K562 treated with DMSO at 1 percent for 24 hours (cell line): ENCODE data around the gene CIT. TPM values are rescaled to one million over a fixed set of nuclear protein-coding genes. Genes with fewer than 3 reads are reported as not detected.

Source experiments
- total RNA-seq: library from RNA; unstranded; fragments of 300-600 nt; gene quantifications from 2 replicates; pipeline ENCODE4 v1.2.3, GENCODE V29; 2022; ENCODE audit warnings: low read depth; ENCODE audit not compliant: insufficient read depth

CIT gene, protein sequence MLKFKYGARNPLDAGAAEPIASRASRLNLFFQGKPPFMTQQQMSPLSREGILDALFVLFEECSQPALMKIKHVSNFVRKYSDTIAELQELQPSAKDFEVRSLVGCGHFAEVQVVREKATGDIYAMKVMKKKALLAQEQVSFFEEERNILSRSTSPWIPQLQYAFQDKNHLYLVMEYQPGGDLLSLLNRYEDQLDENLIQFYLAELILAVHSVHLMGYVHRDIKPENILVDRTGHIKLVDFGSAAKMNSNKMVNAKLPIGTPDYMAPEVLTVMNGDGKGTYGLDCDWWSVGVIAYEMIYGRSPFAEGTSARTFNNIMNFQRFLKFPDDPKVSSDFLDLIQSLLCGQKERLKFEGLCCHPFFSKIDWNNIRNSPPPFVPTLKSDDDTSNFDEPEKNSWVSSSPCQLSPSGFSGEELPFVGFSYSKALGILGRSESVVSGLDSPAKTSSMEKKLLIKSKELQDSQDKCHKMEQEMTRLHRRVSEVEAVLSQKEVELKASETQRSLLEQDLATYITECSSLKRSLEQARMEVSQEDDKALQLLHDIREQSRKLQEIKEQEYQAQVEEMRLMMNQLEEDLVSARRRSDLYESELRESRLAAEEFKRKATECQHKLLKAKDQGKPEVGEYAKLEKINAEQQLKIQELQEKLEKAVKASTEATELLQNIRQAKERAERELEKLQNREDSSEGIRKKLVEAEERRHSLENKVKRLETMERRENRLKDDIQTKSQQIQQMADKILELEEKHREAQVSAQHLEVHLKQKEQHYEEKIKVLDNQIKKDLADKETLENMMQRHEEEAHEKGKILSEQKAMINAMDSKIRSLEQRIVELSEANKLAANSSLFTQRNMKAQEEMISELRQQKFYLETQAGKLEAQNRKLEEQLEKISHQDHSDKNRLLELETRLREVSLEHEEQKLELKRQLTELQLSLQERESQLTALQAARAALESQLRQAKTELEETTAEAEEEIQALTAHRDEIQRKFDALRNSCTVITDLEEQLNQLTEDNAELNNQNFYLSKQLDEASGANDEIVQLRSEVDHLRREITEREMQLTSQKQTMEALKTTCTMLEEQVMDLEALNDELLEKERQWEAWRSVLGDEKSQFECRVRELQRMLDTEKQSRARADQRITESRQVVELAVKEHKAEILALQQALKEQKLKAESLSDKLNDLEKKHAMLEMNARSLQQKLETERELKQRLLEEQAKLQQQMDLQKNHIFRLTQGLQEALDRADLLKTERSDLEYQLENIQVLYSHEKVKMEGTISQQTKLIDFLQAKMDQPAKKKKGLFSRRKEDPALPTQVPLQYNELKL (N-terminal part only)
- total RNA-seq, result 35.4 and 45.5 TPM in 2 replicates

DNA sequence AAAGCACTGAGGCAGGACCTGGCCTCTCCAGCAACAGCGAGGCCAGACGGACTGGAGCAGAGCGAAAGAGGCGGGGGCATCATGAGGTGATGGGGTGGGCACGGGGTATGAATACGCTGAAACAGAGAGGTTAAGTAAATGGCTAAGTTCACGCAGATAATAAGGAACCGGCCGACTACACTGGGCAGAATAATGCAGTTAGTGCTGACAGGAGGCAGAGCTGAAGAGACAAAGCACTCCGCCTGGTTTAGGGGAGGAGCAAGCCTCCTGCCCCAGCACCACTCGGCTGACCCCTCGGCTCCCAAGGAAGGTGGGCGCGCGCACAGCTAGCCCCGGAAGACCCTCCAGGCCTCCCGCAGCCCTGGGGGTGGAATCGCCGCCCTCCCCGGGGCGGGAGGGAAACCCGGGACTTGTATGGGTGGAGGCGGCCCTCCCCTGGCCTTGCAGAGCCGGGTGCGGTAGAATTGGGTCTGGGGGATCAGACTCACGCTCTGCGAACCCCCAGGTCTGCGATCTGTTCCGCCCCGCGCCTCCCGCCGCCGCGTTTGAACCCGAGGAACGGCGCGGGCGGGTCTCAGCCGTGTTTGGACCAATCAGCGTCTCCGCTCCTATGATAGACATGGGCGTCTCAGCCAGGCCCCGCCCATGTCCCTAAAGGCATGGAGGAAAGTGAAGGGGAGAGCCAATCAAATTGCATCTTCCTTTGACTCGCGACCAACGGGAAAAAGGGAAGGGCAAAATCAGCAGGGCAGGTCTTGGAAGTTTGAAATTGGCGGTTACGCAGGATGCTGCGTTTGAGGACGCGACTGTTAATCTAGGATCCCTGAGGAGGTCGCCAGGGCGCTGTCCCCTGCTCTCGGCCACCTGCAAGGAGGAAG is at the start of gene CIT:
Gene CIT, minus strand, starts transcription at position 560 of the 878 bp plus-strand sequence. CDS start 1,152 bp downstream, outside the sequence.

DNA sequence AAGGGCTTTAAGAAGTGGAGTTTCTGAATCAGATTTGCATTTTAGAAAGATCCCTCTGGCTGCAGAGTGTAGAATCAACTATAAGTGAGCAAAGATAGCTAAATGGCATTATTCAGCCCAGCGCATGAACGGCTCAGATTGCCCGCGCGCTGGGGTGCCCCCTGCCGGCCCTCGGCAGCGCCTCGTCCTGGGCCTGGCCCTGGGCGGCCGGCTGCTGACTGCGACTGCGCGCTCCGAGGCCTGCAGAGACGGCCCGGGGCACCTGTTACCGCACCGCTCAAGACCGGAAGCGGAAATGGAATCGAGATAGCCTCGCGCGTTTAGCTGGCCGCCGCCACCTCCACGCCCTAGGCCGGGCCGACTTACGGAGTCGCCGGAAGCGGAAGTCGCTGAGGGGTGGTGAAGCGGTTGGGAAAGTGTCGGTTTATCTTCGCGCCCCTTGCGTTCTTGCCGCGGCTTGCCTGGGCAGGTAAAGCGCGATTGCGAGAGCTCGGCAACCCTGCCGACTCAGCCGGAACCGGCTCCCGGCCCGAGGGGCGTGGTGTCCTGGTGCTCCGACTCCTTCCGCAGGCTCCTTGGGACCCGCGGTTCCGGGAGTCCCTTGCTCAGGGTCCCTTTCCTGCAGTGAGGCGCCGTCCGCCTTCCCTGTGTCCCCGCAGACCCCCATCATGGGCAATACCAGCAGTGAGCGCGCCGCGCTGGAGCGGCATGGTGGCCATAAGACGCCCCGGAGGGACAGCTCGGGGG is 209.4 kb downstream of the CIT start, which contains the start of gene PRKAB1:
Gene PRKAB1, plus strand, starts transcription at position 557 of the 747 bp plus-strand sequence. Its CDS starts 112 bp downstream, at position 669.

Other genes with a start within 250 kb of the CIT start
- 79.5 and 82.5 TPM in 2 replicates for gene PRKAB1, start 209.2 kb downstream of the CIT start, total RNA-seq
- gene BICDL1, start 111.9 kb upstream of the CIT start, total RNA-seq, result 1.7 and 3.4 TPM in 2 replicates
- gene RAB35, start 239.4 kb upstream of the CIT start, total RNA-seq, result 66.9 and 68.5 TPM in 2 replicates